Skeletal muscle satellite cell (primary cell): Measurements from ENCODE around the gene TIE1.

Source experiments
- H3K27me3 ChIP-seq: 2 replicates; pipeline ENCODE4 v1.7.0; 2013; ENCODE audit warnings: low read length; ENCODE audit not compliant: control insufficient read depth, insufficient read depth
- H3K36me3 ChIP-seq: 2 replicates; pipeline ENCODE4 v1.7.0; 2013; ENCODE audit warnings: mild to moderate bottlenecking, control low read depth, low read length; ENCODE audit not compliant: insufficient read depth
- H3K4me1 ChIP-seq: 2 replicates; pipeline ENCODE4 v1.7.0; 2013; ENCODE audit warnings: low read length; ENCODE audit not compliant: control insufficient read depth, insufficient read depth
- H3K4me2 ChIP-seq: 2 replicates; pipeline ENCODE4 v1.7.0; 2013; ENCODE audit warnings: mild to moderate bottlenecking, low read length
- H3K4me3 ChIP-seq: 2 replicates; pipeline ENCODE4 v1.7.0; 2013; ENCODE audit warnings: low read length
- H3K9ac ChIP-seq: 2 replicates; pipeline ENCODE4 v1.7.0; 2013; ENCODE audit warnings: mild to moderate bottlenecking, low read depth, low read length, moderate library complexity
- H3K9me3 ChIP-seq: replicated peaks from 2 replicates; pipeline ENCODE4 v1.7.0; 2013; ENCODE audit warnings: mild to moderate bottlenecking, control low read depth, low read length

TIE1 gene

DNA sequence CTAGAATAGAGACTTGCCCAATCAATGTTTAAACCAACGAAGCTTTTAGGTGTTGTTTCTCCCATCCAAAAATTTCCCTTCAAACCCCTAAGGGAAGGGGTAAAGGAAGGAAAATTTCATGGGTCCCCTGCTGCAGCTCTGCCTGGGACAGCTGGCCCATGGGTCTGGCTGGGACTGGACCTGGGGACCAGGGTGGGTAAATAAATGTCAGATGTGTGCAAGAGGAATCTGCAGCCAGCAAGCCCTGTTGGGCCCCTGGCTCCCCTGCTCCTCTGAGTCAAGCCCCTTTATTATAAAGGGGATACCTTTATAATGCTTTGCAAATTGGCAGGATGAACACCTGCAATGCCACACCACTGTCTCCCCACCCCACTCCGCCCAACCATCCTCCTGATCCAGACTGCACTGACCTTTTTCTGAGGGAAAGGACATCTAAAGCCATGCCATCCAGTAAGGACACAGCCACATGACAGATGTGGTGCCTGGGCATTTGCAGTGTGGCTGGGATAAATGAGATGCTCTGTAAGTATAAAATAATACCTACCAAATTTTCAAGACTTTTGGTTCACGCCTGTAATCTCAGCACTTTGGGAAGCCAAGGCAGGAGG, 32.9 kb upstream of the TIE1 start:
- peaks cover 4% of the 10 kb centered on the region for H3K9me3 ChIP-seq
- no peak overlapping the region for H3K4me3 ChIP-seq
- no peaks in the 10 kb centered on the region for H3K36me3 ChIP-seq
- no peak overlapping the region for H3K4me2 ChIP-seq
- H3K4me1 ChIP-seq = peaks cover 3% of the 10 kb centered on the region
- H3K27me3 ChIP-seq = peaks cover 12% of the 10 kb centered on the region
- H3K9ac ChIP-seq = no peak overlapping the region

DNA sequence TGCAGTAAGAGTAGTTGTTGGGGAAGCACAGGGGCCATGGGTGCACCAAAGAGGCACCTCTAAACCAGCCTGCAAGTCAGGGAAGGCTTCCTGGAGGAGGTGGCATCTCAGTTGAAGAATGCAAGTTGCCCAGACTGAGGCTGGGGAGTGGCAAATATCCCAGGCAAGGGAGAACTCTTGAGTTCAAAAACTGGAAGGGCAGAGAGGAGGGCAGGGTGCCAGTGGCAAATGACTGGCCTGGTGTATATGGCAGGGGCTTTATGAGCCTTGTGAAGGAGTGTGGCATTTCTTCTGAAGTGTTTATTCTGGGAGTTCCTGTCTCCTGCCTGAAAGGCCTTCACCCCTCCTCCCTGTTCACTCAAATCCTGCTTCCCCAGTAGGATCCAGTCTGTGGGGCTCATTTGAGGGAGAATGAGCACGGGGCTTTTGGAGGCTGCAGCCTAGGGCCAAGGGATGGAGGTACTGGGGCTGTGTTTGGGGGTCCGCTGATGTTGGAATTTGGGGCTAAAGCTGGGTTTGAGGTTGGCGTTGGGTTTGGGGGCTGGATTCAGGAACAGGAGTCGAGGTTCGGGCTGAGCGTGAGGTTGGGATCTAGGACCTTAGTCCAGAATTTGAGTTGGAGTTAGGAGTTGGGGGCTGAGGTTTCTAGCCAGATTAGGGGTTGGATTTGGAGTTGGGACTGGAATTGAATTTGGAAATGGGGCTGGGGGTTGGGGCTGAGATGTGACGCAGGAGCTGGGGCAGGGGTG, 31.0 kb upstream of the TIE1 start, which contains the start of gene TMEM125:
TMEM125 (plus strand) TSS at position 357 of the 749 bp plus-strand sequence. CDS start 2,740 bp downstream, outside the sequence.
- Histone ChIP-seq H3K9ac (no peak within 1 kb of the TSS), H3K4me1 (peaks cover 3% of the 10 kb centered on the region), H3K36me3 (no peaks in the 10 kb centered on the region), H3K27me3 (peaks cover 12% of the 10 kb centered on the region), H3K9me3 (no peaks in the 10 kb centered on the region), H3K4me3 (no peak within 1 kb of the TSS), H3K4me2 (no peak within 1 kb of the TSS)

DNA sequence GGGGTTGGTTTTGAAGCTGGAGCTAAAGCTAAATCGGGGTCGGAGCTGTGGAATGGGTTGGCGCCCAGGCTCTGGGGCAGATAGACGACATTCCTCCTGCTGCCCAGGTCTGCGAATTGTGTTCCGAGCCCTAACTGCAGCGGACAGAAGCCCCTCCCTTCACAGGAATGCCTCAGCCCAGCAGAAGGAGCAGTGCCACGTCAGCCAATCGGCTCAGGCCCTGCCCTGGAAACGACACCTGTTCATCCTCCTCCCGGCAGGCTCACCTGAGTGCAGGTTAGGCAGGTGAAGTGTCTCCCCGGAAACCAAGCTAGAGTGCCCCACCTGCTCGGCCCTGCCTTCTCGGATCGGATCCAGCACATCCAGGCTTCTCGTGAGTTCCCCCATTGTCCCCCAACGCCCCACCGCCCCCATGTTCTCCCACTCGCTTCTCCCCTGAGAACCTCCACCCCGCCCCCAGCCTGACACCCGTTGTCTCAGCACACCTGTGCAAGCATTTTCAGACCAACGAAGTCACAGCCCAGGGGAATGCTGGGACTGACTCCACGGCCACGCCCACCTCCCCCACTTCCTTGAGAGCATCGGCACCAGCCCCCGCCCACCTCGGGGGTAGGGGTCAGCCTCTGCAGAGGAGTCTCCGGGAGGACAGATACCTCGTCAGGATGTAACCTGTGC, 30.2 kb upstream of the TIE1 start:
- no peak overlapping the region for H3K4me3 ChIP-seq
- H3K27me3 ChIP-seq = peaks cover 12% of the 10 kb centered on the region
- no peaks in the 10 kb centered on the region for H3K36me3 ChIP-seq
- H3K9ac ChIP-seq = no peak overlapping the region
- H3K4me2 ChIP-seq = peak overlapping the region; percentile 11
- peaks cover 3% of the 10 kb centered on the region for H3K4me1 ChIP-seq
- no peaks in the 10 kb centered on the region for H3K9me3 ChIP-seq

DNA sequence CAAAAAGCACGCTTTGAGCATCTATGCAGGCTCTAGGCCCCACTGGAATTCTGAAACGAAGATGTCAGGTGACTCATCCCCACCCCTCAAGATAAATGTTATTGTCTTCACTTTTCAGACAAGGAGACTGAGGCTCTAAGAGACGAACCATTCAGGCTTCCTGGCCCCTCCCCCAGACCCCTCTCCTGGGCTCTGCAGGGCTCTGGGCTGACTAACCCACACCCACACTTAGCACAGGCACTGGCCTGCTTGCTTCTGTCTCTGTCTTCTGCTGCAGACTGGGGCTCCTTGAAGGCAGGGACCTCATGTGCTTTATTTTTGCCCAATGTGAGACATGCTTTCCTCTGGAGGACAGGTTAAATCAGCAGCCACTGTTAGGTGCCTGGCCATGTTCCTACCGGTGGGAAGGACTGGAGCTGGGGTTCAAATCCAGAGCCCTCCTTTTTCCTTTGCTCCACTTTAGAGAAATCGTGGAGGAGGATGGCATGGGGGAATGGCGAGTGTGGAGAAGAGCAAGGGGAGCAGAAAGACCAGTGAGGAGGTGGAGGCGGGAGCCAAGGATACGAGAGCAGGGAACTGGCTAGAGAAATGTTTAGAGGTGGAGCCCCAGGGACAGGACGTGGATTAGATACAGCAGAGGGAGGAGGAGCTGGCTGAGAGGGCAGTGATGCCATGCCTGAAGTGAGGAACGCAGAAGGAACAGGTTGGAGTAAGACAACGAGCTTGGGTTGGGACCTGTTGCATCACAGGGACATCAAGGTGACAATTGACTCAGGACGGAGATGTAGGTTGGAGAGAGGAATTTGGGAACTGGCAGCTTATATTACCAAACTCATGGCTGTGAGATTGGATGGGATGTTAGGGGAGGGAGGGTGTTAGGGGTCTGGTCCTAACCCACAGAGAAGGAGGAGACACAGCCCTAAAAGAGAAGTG, 29.3 kb upstream of the TIE1 start:
- no peak overlapping the region for H3K9ac ChIP-seq
- H3K9me3 ChIP-seq = no peaks in the 10 kb centered on the region
- H3K36me3 ChIP-seq = no peaks in the 10 kb centered on the region
- H3K4me3 ChIP-seq = no peak overlapping the region
- H3K27me3 ChIP-seq = peaks cover 12% of the 10 kb centered on the region
- H3K4me1 ChIP-seq = peaks cover 3% of the 10 kb centered on the region
- peak overlapping the region; percentile 11 for H3K4me2 ChIP-seq

DNA sequence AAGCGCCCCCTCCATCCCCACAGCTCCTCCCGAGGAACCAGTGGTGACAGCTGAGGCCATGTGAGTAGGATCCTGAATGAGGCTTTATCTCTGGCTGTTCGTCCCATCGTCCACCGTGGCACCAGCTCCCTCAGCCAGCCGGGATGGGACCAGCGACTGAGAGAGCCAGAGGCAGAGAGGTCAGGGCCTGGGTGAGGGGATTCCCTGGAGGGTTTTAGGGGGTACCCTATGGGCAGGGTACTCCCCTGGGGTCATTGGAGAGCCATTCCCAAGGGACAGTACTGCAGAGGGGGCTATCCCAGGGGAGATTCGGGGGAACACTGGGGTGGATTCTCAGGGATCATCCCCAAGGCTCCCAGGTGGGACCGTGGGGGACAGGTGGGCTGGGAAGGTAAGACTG, 28.6 kb upstream of the TIE1 start:
- Histone ChIP-seq H3K4me3 (no peak overlapping the region), H3K36me3 (no peaks in the 10 kb centered on the region), H3K9ac (no peak overlapping the region), H3K9me3 (no peaks in the 10 kb centered on the region), H3K4me2 (no peak overlapping the region), H3K27me3 (peaks cover 15% of the 10 kb centered on the region), H3K4me1 (peaks cover 3% of the 10 kb centered on the region)

DNA sequence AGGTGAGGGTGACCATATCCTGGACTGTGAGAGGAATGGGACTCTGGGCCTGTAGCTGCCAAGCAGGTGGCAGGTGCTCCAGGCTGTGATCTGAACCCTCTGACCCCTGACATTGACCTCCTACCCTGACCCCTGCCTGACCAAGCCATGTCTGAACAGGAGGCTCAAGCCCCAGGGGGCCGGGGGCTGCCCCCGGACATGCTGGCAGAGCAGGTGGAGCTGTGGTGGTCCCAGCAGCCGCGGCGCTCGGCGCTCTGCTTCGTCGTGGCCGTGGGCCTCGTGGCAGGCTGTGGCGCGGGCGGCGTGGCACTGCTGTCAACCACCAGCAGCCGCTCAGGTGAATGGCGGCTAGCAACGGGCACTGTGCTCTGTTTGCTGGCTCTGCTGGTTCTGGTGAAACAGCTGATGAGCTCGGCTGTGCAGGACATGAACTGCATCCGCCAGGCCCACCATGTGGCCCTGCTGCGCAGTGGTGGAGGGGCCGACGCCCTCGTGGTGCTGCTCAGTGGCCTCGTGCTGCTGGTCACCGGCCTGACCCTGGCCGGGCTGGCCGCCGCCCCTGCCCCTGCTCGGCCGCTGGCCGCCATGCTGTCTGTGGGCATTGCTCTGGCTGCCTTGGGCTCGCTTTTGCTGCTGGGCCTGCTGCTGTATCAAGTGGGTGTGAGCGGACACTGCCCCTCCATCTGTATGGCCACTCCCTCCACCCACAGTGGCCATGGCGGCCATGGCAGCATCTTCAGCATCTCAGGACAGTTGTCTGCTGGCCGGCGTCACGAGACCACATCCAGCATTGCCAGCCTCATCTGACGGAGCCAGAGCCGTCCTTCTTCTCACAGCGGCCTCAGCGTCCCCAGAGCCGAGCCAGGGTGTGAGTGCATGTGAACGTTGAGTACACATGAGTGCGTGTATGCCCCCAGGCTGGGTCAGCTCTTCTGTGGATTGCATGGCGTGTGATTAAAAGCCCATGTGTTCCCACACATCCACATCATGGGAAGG, 27.9 kb upstream of the TIE1 start:
- Histone ChIP-seq H3K4me1 (peaks cover 3% of the 10 kb centered on the region), H3K4me3 (no peak overlapping the region), H3K27me3 (peaks cover 13% of the 10 kb centered on the region), H3K9ac (no peak overlapping the region), H3K4me2 (no peak overlapping the region), H3K36me3 (no peaks in the 10 kb centered on the region), H3K9me3 (no peaks in the 10 kb centered on the region)

GRCh38 chr1:43273708-43274107, 27.1 kb upstream of the TIE1 start:
- no peaks in the 10 kb centered on the region for H3K36me3 ChIP-seq
- H3K9me3 ChIP-seq = no peaks in the 10 kb centered on the region
- H3K27me3 ChIP-seq = peaks cover 13% of the 10 kb centered on the region
- H3K4me2 ChIP-seq = no peak overlapping the region
- H3K4me1 ChIP-seq = peaks cover 3% of the 10 kb centered on the region
- H3K4me3 ChIP-seq = no peak overlapping the region
- no peak overlapping the region for H3K9ac ChIP-seq

- H3K36me3 ChIP-seq = no peaks in the 10 kb centered on the region
Measured at GRCh38 chr1:43274125-43274803, 26.5 kb upstream of the TIE1 start.

DNA sequence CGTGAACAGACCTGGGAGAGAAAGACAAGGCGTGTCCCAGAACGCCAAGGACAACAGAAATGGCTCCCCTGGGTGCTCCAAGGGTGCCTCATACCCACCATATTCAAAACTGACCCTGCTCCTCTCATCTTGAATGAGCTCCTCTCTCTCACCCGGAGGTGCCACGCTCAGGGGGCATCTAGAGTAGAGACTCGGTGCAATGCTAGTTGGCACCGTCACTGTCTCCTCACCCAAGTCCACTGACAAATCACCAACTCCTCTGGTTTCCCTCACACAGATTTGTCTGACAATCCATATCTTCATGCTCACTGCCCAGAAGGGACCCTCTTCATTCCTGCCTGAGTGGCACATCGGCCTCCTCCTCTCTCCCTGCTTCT, 26.0 kb upstream of the TIE1 start:
- Histone ChIP-seq H3K27me3 (peaks cover 13% of the 10 kb centered on the region), H3K36me3 (no peaks in the 10 kb centered on the region), H3K4me2 (no peak overlapping the region), H3K9me3 (no peaks in the 10 kb centered on the region), H3K9ac (no peak overlapping the region), H3K4me1 (peaks cover 3% of the 10 kb centered on the region), H3K4me3 (no peak overlapping the region)

More at GRCh38 chr1:43274125-43274803, 26.5 kb upstream of the TIE1 start:
- peaks cover 13% of the 10 kb centered on the region for H3K27me3 ChIP-seq
- no peak overlapping the region for H3K9ac ChIP-seq
- no peak overlapping the region for H3K4me3 ChIP-seq
- H3K9me3 ChIP-seq = no peaks in the 10 kb centered on the region
- H3K4me1 ChIP-seq = peaks cover 3% of the 10 kb centered on the region
- H3K4me2 ChIP-seq = no peak overlapping the region
